ENCODE results near the gene MIOX.
A peak's percentile ranks its signal among the peaks of the same experiment; 100 is the strongest.

- TF ChIP-seq CTCF (IDR thresholded peaks at IDR 0.05) = peak in 1 of 6 experiments; percentile 36
- peak in 1 of 2 donors; percentile 16 for TF ChIP-seq POLR2A (IDR thresholded peaks at IDR 0.05)
Measured at GRCh38 chr22:50525858-50526107, 39.1 kb downstream of the MIOX start.
